Stimulated activated CD8-positive, alpha-beta memory T cell treated with anti-CD3 and anti-CD28 coated beads, Interleukin-4, amount 100 ng/mL, for 1 hour (primary cell): ENCODE data around the gene ALG2.
"Not testable (repeated sequence)": the region's sequence is repeated elsewhere in the genome, so short reads cannot be mapped to it uniquely, and the experiment has no call there.

Experiments
- DNase-seq, 2 donors: peaks; one replicate each; pipeline ENCODE4 v3.0.0-alpha.2; 2020; ENCODE audit warnings: low read depth in 2 of 2, low spot score in 1 of 2

The ALG2 gene

DNA sequence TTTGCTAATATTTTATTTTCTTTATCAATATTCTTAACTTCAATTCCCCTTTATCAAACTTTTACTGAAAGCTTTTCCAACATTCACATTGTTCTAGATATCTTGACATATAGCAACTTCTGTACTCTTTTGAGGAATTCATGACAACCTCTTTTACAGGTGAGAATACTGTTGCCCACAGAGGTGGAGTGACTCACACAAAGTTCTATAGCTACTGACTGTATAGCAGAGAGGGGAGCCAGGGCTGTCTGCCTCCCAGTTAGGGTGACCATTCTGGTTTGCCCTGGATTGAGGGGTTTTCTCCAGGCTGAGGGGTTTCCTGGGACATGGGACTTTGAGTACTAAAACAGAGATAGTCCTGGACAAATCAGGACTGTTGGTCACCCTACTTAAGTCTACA is 16.6 kb upstream of the ALG2 start:
- no peak for DNase-seq

DNA sequence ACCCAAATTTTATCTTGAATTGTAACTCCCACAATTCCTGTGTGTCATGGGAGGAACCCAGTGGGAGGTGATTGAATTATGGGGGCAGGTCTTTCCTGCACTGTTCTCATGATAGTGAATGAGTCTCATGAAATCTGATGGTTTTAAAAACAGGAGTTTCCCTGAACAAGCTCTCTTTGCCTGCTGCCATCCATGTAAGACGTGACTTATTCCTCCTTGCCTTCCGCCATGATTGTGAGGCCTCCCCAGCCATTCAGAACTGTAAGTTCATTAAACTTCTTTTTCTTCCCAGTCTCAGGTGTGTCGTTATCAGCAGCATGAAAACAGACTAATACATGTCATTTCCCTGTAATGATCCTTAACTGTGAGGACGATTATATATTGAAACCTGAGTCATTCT is 16.1 kb upstream of the ALG2 start:
- not testable (repeated sequence) for DNase-seq

DNA sequence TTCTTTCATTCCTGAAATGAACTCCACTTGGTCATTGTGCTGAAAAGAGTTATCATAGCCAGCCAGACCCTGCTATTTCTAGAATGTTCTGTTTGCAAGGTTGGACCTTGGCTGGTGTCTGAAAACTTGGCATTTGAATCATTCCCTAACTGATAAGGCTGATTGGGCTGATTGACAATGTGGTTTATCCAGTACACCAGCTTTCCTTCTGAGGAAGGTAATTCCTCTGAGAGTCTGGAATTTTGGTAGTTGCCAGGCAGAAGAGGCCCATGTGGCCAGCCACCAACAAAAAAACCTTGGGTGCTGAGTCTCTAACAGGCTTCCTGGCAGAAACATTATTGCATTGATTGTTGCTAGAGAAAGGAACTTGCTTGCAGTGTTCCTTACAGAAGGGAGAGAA is 15.6 kb upstream of the ALG2 start:
- DNase-seq: no peak

DNA sequence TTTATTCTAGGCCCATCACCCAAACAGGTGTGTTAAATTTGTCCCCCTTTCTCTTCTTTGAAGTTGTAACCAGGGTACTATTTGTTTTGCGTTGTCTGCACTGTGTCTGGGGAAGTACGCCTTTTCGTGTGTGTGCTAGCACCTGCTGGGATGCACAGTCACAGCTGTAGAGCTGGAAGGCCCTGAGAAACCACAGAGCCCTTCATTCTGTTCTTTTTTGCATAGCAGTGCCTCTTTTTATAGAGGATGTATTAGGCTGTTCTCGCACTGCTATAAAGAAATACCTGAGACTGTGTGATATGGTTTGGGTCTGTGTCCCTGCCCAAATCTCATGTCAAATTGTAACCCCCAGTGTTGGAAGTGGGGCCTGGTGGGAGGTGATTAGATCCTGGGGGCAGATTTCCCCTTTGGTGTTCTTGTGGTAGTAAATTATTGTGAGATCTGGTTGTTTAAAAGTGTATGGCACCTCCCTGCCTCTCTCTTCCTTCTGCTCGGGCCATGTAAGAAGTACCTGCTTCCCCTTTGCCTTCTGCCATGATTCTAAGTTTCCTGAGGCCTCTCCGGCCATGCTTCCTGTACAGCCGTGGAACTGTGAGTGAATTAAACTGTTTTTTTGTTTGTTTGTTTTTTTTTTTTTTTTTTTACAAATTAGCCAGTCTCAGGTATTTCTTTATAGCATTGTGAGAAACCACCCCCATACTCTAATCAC is 14.3 kb upstream of the ALG2 start:
- no peak for DNase-seq

DNA sequence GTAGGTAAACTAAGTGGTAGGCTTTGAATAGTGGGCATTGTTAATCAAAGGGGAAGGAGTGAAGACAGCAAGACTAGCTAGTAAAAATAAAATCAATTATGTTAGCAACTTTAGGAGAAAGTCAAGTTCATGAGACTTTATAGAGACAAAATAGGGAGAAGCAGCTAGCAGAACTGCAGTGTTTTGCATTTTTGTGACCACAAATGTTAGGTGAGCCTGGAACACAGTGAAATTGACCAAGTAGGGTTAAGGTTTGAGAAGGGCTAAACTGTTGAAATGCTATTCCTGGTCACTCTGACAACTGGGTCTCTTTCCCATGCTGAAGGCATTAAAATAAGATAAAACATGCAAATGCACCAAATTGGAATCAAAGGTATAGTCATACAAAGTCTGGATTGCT is 13.3 kb upstream of the ALG2 start:
- no peak for DNase-seq

DNA sequence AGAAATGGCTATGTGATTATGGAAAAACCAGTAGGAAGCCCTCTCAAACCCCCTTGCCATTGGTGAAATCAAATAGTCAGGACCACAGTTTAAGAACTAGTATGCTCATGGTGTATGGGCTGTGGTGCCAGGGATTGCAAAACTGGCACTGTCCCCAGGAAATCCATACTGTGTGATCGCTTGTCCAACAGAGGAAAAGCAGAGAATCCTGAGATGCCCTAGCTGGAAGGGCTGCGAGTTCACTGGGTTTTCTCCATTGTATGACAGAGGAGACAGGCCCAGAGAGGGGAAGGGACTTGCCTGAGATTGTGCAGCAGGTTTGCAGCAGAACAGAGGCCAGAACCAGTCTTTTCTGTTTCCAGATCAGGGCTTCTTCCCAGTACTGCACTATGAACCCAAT is 12.9 kb upstream of the ALG2 start:
- DNase-seq: no peak

DNA sequence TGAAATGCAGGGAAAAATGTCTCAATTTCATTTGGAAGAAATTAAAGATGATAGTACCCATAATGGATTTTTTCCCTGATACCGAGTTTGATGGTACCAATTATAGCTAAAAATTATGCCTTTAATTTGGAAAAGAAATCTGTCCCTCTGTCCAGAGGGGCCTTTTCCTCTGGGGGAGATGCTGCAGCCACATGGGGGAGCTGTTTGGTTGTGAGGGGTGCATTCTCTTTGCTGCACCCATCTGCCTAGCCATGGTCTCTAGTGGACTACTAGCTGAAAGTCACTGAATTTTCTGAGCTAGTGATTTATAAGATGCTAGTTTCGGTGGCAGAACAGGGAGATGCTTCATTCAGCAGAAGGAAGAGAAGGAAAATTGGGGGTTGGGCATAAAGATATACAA is 10.0 kb upstream of the ALG2 start:
- DNase-seq: no peak

DNA sequence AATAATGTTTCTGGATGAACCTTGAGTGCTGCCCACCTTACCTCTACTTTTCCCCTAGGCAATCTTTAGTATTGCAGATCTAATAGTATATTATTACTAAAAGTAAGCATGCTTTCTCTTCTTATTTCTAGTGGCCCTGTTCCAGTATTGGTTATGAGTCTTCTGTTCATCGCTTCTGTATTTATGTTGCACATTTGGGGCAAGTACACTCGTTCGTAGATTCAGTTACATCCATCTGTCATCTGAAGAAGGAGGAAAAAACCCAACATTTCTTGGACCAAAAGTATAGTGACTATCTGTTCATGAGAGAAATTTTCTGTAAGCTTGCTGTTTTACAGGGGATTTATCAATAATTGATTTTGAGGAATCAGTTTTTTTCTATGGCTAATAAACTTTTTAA is 8.5 kb upstream of the ALG2 start:
- no peak for DNase-seq

DNA sequence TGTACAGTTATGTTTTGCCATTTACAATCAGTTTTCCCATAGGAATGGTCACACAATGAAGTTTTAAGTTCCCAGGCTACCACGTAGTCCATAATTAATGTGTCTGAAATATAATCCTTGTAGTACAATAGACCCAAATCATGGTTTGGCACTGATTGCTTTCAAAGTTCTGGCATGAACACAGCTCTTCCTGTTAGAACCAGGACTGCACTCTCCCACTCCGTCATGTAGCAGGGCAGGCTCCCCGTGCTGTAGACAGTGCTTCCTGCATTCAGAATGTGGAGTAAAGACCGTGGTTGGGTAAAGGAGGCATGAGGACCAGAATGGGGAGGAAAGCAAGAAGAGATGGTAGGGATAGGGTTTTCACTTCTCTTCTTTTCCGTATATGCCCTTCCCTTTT is 4.3 kb upstream of the ALG2 start:
- no peak for DNase-seq

DNA sequence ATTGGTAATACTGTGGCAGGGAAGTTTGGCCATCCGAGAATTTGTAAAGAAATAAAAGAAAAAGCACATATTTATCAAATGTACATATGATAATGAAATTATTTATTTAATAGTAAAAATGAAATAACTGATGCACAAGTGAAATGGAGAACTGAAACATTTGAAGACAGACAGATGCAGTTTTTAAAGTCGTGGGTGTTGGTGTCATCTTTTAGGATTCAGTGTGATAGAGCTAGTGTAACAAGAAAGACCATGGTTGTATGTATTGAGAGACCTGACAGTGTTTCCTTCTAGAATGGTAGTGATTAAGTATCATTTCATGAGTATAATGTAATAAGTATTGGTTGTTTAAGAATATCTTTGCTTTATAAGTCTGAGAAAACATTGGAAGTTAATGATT is 2.7 kb upstream of the ALG2 start:
- DNase-seq: no peak

DNA sequence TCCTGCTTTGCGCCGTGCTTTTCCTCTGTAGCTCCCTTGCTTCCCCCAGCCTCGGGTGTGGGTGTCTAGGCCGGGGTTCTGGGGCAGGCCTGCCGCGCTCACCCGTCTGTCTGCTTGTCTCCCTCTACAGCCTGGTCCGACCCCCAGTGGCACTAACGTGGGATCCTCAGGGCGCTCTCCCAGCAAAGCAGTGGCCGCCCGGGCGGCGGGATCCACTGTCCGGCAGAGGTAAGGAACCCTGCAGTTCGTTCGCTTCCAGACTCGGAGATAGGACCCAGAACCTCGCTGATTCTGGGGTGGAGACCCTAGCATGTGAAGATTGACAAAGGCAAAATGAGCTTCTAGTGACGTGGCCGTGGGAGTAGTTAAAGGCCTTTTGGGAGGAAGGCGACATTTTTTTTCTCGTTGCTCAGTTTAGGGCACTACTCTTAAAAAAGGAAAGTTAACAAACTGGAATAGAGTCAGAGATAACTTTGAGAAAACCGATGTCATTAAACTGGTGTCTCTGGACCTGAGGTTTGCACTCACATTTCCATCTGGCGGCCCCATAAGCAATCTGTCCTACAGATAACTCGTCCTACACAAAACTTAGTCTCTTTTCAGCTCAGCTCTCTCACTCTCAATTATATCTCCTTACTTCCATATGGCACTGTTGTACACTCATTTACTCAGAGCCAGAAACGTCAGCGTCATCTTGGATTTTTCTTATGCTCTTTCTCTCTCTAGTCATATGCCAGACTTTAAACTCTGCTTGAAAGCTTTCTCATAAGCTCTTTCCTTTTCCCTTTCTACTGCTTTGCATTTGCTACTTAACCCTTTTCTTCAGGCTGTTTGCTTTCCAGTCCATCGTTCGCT is 901 bp upstream of the ALG2 start:
- no peak for DNase-seq

DNA sequence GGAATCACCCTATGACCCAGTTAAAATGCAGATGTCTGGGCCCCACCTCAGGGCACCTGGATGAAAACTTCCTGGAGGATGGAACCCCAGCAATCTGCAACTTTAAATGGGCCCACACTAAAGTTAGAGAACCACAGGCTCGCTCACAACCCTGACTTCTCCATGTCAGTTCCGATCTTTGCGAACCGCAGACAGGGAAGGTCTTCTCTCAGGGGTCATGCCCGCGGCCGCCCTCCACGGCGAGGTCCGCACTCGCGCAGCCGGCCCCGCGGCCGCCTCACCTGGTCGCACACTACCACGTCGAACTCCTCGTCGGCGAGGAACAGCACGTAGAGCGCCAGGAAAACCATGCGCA is 499 bp downstream of the ALG2 start:
- DNase-seq: peak in 1 of 2 donors; percentile 3

DNA sequence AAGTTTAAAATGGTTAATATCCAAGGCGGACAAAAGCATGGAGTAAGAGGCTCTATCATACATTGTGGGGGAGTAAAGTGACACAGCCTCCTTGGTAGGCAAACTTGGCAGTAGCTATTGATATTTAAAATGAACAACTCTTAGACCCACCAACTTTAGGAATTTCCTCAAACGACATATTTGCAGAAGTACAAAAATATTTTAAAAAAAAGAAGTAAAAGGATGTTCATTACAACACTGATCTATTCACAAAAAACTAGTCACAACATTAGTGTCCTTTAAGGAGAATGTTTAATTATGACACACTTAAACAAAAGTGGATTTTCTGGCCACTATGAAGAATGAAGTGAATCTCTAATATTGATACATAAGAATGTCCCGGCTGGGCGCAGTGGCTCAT is 1.7 kb downstream of the ALG2 start:
- no peak for DNase-seq

DNA sequence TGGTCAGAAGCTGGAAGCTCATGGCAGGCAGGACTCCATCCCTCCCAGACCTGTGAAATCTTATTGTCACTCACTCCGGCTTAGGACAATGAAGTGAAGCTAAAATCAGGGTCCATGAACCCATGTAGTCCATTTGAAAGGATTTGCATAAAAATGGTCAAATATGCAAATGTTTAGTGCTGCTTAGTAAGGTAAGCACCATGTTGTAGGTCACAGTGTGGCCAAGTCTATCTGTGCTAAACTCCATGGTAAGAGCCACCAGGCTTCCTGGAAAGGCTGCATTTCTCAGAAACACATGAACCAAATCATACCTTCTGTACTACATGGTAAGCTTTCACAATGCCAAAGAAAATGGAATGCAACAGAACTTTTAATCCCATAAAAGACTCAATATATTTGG is 5.7 kb downstream of the ALG2 start:
- DNase-seq: no peak

DNA sequence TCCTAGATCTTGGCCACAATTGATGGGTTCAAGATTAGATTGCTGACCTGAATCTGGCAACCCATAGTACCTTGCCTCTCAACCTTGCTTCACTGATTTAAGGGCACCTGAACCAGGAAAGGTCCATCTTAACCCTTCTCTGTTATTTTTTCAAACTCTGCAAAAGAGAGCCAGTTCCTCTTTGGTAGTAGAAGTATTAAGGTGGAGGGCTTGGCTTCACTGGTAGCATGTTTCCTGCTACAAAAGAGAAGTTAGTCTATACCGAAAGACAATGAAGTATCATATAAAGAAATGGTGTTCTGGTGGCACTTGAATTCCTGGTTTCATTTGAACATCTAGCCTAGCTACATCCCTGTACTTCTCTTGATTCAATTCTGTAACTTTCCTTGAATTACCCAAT is 8.5 kb downstream of the ALG2 start:
- no peak for DNase-seq

DNA sequence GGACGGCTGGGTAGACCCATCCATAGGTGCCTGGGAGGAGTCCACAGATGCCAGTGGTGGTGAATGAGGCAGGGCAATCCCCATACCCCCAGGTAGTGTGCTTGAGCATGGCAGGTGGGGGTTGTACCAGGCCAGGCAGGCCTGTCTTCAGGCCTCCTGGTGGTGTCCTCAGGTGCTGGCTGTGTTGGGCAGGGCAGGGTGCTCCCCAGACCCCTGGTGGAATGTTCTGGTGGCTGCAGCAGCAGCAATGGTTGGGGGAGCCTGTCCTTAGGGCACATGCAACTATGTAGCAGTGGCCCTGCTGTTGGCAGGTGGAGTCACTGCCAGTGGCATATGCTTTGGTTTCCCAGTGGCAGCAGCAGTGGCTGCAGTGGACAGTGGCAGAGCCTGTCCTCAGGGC is 10.0 kb downstream of the ALG2 start:
- DNase-seq: no peak

DNA sequence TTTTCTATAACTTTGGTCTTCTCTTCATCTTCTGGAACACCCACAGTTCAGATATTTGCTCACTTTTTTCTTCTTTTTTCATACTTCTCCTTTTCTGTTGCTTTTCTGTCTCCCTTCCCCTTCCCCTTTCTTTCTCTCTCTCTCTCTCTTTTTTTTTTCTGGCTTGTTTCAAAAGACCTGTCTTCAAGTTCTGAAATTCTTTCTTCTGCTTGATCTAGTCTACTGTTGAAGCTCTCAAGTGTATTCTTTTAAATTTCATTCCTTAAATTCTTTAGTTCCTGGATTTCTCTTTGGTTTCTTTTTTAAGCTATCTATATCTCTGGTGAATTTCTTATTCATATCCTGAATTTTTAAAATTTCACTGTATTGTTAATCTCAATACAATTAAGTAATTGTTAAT is 11.2 kb downstream of the ALG2 start:
- no peak for DNase-seq

DNA sequence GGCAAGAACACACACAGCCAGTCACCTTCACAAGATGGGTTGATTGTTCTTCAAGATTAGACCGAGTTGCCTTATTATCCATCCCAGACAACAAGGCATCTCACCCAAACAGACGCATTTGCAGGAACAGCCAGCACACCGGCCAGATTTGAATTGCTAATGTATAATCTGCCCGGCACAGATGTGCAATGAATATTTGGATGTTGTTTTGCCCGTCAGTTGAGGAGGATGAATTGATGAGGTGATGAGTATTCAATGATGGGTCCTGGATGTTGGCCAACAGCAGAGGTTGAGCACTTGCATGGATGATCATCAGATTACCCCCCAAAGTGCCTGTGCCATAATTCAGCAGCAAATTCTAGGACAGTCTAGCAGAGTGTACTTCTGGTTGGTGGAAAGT is 20.1 kb downstream of the ALG2 start:
- no peak for DNase-seq

DNA sequence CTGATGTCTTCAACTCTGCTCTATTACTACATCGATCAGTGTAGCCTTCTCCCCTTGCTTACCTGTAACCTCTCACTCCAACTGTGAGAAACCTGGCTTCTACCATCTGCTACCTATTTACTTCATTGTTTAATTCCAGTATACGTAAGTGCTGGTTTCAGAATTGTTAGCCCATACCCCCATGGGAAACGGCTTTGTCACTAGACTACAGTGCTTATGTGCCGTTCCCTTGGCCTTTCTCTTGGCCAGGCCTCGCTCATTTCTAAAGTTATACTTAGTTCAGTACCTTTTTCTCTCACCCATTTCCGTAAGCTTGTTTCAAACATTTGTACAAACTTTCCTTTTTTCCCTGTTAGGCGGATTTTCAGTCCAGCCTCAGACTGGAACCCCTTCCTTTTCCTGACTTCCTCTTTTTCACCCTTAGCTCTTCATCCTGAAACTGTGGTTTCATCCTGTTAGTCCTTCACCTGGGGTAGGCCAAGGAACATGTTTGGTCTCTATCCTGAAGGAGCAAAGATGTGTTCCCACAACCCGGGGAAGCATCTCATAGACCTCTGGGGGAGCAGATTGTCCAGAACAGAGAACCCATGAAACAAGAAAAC is 21.7 kb downstream of the ALG2 start:
- no peak for DNase-seq

DNA sequence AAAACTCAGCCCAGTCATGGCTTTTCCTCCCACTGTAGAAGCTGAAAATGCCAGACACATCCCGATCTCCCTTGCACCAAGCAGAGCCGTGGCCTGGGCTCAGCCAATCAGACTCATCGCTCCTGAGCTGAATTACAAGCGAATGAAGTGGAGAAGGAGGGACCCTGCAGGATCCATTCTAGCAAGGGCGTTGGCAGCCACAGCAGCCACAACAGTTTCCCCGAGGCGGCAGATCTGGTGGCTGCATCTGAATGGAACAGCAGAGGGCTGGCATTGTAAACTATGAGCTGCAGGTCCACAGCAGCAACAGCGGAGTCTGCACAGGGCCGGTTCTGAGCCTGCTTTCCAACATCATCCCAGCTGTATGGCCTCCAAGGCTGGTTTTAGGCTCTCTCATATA is 23.8 kb downstream of the ALG2 start:
- DNase-seq: no peak

DNA sequence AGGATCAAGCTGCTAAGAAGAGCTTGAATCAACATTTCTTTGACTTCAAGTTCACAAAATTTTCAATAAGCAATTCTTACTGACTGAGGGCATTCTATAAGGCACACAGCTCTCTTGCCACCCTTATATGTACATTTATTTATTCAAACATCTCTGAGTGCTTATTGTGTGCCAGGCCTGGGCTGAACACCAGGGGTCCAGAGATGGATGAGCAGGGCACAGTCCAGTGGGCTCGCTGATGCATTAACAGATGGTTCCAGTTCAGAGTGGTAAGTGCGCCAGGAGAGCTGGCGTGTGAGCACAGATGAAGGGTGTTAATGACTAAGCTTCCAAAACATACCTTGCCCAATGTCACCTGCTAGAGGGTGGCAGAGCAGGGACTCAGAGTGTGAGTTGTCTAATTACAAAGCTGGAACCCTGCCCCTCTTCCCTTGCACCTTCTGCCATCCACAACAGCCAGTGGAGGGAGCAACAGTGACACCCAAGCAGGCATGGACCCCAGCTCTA is 24.6 kb downstream of the ALG2 start:
- DNase-seq: no peak

DNA sequence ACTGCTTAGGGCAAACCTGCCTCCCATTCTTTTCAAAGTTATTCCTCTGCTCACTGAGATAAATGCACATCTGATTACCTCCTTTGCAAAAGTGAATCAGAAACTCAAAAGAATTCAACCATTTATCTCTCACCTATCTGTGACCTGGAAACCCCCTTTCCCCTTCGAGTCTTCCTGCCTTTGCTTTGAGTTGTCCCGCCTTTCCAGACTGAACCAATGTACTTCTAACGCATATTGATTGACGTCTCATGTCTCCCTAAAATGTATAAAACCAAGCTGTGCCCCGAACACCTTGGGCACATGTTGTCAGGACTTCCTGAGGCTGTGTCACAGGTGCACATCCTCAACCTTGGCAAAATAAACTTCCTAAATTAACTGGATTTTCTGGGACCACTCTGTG is 25.3 kb downstream of the ALG2 start:
- DNase-seq: not testable (repeated sequence)
